GM12892 (cell line): ENCODE data around the gene ZNF735.

Experiments used
- POLR2A ChIP-seq: IDR thresholded peaks from 2 replicates; pipeline ENCODE4 v1.6.1; 2011; ENCODE audit warnings: low read depth, low read length, control low read depth
- POLR2AphosphoS5 ChIP-seq: IDR thresholded peaks from 2 replicates; pipeline ENCODE4 v1.6.1; 2011; ENCODE audit warnings: low read depth, low read length, control low read depth
- TAF1 ChIP-seq: IDR thresholded peaks from 2 replicates; pipeline ENCODE4 v1.6.1; 2011; ENCODE audit warnings: low read depth, mild to moderate bottlenecking, control low read depth, low read length, borderline replicate concordance

DNA sequence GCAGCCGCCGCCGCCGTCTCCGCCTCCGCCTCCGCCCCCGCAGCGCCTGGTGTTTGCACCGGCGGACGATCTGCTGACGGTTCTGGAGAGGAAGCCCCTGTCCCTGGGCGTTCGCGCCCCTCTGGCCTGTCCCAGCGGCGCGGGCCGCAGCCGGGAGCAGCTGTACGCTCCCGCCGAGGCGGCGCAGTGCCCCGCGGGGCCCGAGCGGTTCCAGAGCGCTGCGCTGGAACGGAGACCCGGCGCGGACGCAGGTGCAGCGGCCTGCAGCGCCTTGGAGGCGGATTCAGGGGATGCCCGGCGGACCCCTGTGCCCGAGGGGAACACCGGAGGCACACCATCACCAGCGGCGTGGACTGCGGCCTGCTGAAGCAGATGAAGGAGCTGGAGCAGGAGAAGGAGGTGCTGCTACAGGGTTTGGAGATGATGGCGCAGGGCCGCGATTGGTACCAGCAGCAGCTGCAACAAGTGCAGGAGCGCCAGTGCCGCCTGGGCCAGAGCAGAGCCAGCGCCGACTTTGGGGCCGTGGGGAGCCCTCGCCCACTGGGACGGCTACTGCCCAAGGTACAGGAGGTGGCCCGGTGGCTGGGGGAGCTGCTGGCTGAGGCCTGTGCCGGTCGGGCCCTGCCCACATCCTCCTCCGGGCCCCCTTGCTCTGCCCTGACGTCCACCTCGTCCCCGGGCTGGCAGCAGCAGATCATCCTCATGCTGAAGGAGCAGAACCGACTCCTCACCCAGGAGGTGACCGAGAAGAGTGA lies 24.8 kb upstream of the ZNF735 start:
- no peak for TF ChIP-seq POLR2A
- no peak for TF ChIP-seq TAF1
- TF ChIP-seq POLR2AphosphoS5: no peak
